ENCODE data around the gene KATNA1.

KATNA1 gene

GRCh38 chr6:149608381-149608982 is 40.0 kb downstream of the KATNA1 start:
- no peak for DNase-seq

- no peak for DNase-seq
These were observed 48.0 kb downstream of the KATNA1 start for GRCh38 chr6:149600508-149600907.

GRCh38 chr6:149593408-149593807 is 55.1 kb downstream of the KATNA1 start:
- no peak for DNase-seq

- no peak for DNase-seq
These were observed 55.5 kb downstream of the KATNA1 start for GRCh38 chr6:149592983-149593382.

GRCh38 chr6:149586149-149586548 is 62.4 kb downstream of the KATNA1 start:
- no peak for DNase-seq

GRCh38 chr6:149581349-149581748 is 67.2 kb downstream of the KATNA1 start:
- no peak for DNase-seq

- DNase-seq: no peak
These were observed 67.6 kb downstream of the KATNA1 start for GRCh38 chr6:149580880-149581279.

- DNase-seq: no peak
These were observed 80.4 kb downstream of the KATNA1 start for GRCh38 chr6:149567945-149568585.

- DNase-seq: no peak
These were observed 81.3 kb downstream of the KATNA1 start for GRCh38 chr6:149567194-149567586.

GRCh38 chr6:149566410-149567193 is 81.9 kb downstream of the KATNA1 start:
- DNase-seq: no peak

GRCh38 chr6:149565527-149566409 is 82.7 kb downstream of the KATNA1 start, which contains the start of gene GINM1:
Gene GINM1, plus strand, starts transcription at chr6:149566375. Its CDS starts 40 bp downstream, at chr6:149566415.
- DNase-seq: no peak

GRCh38 chr6:149563928-149564325 is 84.6 kb downstream of the KATNA1 start:
- no peak for DNase-seq

GRCh38 chr6:149563203-149563927 is 85.1 kb downstream of the KATNA1 start:
- no peak for DNase-seq

- no peak for DNase-seq
These were observed 87.8 kb downstream of the KATNA1 start for GRCh38 chr6:149560736-149561135.

- no peak for DNase-seq
These were observed 89.1 kb downstream of the KATNA1 start for GRCh38 chr6:149559389-149559788.

- DNase-seq: no peak
These were observed 90.5 kb downstream of the KATNA1 start for GRCh38 chr6:149558029-149558428.

GRCh38 chr6:149551920-149552319 is 96.6 kb downstream of the KATNA1 start:
- no peak for DNase-seq

- no peak for DNase-seq
These were observed 102.6 kb downstream of the KATNA1 start, which contains the start of gene PPIL4 for GRCh38 chr6:149545754-149546471. Gene PPIL4, minus strand, starts transcription at chr6:149546043. Its CDS starts 38 bp downstream, at chr6:149546005.

- no peak for DNase-seq
These were observed 103.2 kb downstream of the KATNA1 start for GRCh38 chr6:149545258-149545753.
